ENCODE results near the gene AMOTL1. TPM values are rescaled to one million over a fixed set of nuclear protein-coding genes. Genes with fewer than 3 reads are reported as not detected.
A peak's percentile ranks its signal among the peaks of the same experiment; 100 is the strongest.

The AMOTL1 gene
- polyA plus RNA-seq, 3 donors, result 39.1 to 49.9 (median 47.3) TPM

GRCh38 chr11:94864506-94865045 lies 96.4 kb downstream of the AMOTL1 start:
- DNase-seq (ENCODE audit: extremely low read depth in 1 of 11, low read depth in 9 of 11, low spot score in 4 of 11), result no peak

- DNase-seq (ENCODE audit: extremely low read depth in 1 of 11, low read depth in 9 of 11, low spot score in 4 of 11), result no peak
These were observed 98.2 kb downstream of the AMOTL1 start for GRCh38 chr11:94866231-94866822.

DNA sequence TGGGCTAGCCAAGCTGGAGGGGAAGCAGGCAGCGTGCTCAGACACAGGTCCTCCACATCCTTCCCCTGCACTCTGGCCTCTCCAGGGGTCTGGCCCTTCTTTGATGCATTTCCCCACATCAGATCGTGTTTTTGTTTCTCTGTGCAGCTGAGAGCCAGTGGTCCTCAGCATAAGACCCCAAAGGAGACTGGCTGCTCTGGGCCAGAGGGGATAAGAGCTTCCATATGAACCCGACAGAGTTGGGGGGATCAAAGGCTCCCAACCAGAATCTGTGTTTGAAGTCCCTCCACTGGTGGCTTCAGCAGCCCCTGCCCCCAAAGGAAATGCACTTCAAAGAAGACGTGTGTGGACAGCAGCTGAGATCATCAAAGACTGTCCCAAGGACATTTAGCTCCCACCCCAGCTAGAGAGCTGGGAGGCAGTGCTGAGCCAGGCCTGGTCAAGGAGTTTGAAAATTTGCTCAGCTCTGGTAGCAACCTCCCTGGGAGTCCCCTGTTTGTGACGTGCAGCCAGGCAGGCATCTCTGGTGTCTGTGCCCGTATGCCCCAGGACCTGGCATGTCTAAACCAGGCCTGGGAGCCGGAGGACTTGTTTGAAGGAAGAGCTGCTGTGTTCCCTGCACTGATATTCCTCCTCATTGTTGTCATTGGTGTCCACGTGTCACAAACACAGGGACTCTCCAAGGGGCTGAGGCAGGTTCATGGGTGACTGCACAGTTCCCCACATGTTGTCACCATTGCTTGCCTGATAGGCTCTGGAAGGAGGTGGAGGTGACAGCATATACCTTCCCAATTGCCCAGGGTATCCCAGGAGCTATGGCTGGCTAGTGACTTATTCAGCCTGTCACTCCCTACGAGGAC lies 99.0 kb downstream of the AMOTL1 start:
- DNase-seq (ENCODE audit: extremely low read depth in 1 of 11, low read depth in 9 of 11, low spot score in 4 of 11), result no peak

DNA sequence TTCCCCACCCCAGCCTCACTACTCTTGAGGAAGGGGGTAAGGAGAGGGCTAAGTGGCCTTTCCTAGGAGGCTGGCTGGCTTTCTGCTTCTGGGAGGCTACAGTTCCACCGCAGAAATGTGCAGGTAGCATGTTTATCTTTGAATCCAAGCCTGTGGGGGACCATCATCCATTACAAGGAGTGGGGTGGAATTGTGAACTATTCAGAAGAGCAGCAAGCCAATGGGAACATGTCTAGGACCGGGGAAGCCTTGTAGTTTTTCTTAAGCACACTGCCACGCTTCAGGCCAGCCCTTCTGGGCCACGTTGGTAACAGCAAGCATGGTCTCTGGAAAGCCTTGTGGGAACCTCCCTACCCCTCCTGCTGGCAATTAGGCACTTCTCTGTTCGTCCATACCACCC lies 100.3 kb downstream of the AMOTL1 start:
- DNase-seq (ENCODE audit: extremely low read depth in 1 of 11, low read depth in 9 of 11, low spot score in 4 of 11), result no peak

- no peak for DNase-seq (ENCODE audit: extremely low read depth in 1 of 11, low read depth in 9 of 11, low spot score in 4 of 11)
These were observed 101.0 kb downstream of the AMOTL1 start for GRCh38 chr11:94869186-94869585.

DNA sequence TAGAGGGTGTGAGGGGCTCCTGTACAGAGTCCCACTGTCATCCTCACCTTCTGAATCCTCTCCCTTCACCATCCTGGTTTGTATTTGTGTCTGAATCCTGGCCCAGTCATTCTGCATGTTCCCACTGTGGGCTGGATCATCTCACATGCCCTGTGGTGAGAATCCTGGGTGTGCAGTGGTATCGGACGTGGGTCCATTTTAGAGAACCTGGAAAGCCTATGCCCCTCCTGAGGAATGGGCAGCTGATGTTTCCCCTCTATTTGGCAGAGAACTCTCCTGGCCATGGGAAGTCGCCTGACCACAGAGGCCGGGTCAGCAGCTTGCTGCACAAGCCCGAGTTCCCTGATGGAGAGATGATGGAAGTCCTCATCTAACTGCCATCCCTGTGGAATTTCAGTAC lies 102.3 kb downstream of the AMOTL1 start:
- DNase-seq (ENCODE audit: extremely low read depth in 1 of 11, low read depth in 9 of 11, low spot score in 4 of 11), result no peak

- no peak for DNase-seq (ENCODE audit: extremely low read depth in 1 of 11, low read depth in 9 of 11, low spot score in 4 of 11)
These were observed 103.5 kb downstream of the AMOTL1 start for GRCh38 chr11:94871491-94872185.

GRCh38 chr11:94873916-94874540 lies 105.9 kb downstream of the AMOTL1 start:
- peak in 3 of 11 donors; percentile 13 to 20 (median 17) for DNase-seq (ENCODE audit: extremely low read depth in 1 of 11, low read depth in 9 of 11, low spot score in 4 of 11)

- no peak for DNase-seq (ENCODE audit: extremely low read depth in 1 of 11, low read depth in 9 of 11, low spot score in 4 of 11)
These were observed 108.1 kb downstream of the AMOTL1 start for GRCh38 chr11:94876222-94876621.

GRCh38 chr11:94876645-94877442 lies 108.7 kb downstream of the AMOTL1 start:
- DNase-seq (ENCODE audit: extremely low read depth in 1 of 11, low read depth in 9 of 11, low spot score in 4 of 11), result peak; percentile 40 to 78 (median 63)

DNA sequence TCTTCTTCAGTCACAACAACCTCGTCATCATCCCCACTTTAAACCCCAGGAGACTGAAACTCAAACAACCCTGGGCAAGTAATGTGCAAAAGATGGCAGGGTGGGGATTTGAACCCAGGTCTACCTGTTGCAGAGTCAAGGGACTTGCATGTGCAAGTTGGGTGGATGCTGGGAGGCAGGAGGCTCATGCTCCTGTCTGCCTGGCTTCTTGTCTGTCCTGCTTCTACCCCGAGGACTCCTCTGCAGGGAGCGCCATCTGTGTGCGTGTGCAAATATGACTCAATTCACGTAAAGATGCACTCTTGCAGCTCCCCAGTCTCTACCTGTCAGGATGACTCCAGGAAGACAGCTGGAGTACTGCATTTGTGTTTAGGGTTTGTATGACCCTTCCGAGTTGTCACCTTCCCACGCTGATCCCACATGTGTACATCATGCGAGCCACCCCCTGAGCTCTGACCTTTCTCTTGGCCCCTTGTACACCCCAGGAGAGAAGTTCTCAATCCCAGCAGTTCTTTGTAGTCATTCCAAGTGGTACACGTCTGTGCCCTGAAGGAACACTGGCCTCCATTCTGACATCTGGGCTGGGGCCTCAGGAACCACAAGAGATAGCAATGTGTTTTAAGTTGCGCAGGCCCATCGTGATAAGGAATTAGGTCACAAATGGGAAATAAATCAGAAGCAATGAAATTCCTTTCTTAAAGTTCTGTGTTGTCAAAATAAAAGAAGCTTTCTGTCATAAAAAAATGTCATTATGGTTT lies 109.5 kb downstream of the AMOTL1 start:
- no peak for DNase-seq (ENCODE audit: extremely low read depth in 1 of 11, low read depth in 9 of 11, low spot score in 4 of 11)

DNA sequence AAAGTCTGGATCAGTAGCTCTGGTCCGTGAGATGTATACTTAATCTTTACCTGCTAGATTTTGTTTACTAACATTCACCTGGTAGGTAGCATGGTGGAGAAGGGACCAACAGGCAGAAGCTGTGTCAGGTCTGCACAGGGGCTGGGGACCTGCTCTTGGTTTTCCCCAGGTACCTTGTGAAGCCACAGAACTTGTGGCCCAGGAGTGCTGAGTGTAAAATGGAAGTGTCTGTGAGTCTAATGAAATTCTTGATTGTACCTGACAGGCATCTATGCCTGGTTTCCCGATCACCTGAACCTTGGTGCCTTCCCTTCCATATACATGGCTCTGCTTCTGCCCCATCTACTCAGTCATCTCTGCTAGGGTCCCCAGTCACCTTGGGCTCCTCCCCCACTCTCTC lies 110.8 kb downstream of the AMOTL1 start:
- no peak for DNase-seq (ENCODE audit: extremely low read depth in 1 of 11, low read depth in 9 of 11, low spot score in 4 of 11)

- DNase-seq (ENCODE audit: extremely low read depth in 1 of 11, low read depth in 9 of 11, low spot score in 4 of 11), result no peak
These were observed 112.1 kb downstream of the AMOTL1 start for GRCh38 chr11:94880216-94880615.

GRCh38 chr11:94882931-94883330 lies 114.8 kb downstream of the AMOTL1 start:
- no peak for DNase-seq (ENCODE audit: extremely low read depth in 1 of 11, low read depth in 9 of 11, low spot score in 4 of 11)

- DNase-seq (ENCODE audit: extremely low read depth in 1 of 11, low read depth in 9 of 11, low spot score in 4 of 11), result no peak
These were observed 115.7 kb downstream of the AMOTL1 start for GRCh38 chr11:94883878-94884277.

GRCh38 chr11:94884376-94884775 lies 116.2 kb downstream of the AMOTL1 start:
- DNase-seq (ENCODE audit: extremely low read depth in 1 of 11, low read depth in 9 of 11, low spot score in 4 of 11), result no peak

GRCh38 chr11:94885133-94885532 lies 117.0 kb downstream of the AMOTL1 start:
- no peak for DNase-seq (ENCODE audit: extremely low read depth in 1 of 11, low read depth in 9 of 11, low spot score in 4 of 11)

DNA sequence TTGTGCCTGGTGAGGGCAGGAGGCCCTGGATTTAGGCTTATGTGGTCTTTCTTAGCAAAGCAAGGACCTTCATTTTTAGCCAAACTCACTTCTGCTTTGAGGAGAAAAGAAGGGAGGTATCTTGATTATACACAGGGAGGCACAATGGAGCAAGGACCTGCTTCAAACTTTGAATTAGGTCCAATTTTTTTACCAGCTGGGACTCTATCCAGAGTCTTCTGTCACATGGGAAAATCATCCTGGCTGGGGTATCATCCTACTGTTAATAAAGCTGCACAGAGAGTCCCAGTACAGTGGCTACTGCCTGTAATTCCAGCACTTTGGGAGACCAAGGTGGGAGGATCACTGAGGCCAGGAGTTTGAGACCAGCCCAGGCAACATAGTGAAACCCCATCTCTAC lies 117.4 kb downstream of the AMOTL1 start:
- DNase-seq (ENCODE audit: extremely low read depth in 1 of 11, low read depth in 9 of 11, low spot score in 4 of 11), result no peak

Data from renal cortex interstitium (tissue), 11 donors.